GM19438 (cell line): ENCODE results near the gene SPI1.

Experiments
- ATAC-seq: cut with Tn5 transposase; IDR thresholded peaks from one replicate; pipeline ENCODE4 v1.9.1; 2021; ENCODE audit warnings: low read depth; ENCODE audit not compliant: unreplicated experiment

SPI1 gene

GRCh38 chr11:47360341-47360740, 18.0 kb downstream of the SPI1 start:
- no peak for ATAC-seq

- no peak for ATAC-seq
Measured at GRCh38 chr11:47359586-47359985, 18.8 kb downstream of the SPI1 start.

GRCh38 chr11:47359162-47359561, 19.2 kb downstream of the SPI1 start:
- no peak for ATAC-seq

- ATAC-seq, result no peak
Measured at GRCh38 chr11:47358731-47359051, 19.7 kb downstream of the SPI1 start.

GRCh38 chr11:47357985-47358730, 20.2 kb downstream of the SPI1 start:
- ATAC-seq, result no peak

- ATAC-seq, result no peak
Measured at GRCh38 chr11:47356998-47357329, 21.4 kb downstream of the SPI1 start.

GRCh38 chr11:47356129-47356997, 22.0 kb downstream of the SPI1 start:
- ATAC-seq, result no peak

DNA sequence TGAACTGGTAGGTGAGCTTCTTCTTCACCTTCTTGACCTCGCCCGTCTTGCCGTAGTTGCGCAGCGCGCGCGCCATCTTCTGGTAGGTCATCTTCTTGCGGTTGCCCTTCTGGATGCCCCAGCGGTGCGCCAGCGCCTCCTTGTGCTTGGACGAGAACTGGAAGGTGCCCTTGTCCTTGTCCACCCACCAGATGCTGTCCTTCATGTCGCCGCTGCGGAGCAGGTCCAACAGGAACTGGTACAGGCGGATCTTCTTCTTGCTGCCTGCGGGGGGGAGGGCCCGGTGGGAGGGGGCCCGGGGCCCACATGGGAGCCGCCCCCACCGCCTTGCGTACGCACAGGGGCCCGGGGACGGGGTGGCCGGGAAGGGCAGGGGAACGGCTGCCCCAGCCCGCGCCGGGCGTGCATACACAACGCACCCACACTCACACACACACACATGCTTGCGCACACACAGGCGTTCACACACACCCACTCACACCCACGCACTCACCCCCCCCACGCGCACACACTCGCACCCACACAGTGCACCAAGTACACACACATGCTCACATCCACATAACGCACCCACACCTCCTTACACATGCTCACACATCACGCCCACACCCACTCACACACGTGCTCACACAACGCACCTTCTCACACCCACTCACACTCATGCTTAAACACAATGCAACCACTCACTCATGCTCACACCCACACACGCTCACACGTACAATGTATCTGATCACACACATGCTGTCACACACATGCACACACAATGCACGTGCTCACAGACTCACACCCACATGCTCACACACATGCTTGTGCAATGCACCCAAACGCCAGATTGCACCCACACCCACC, 22.8 kb downstream of the SPI1 start:
- no peak for ATAC-seq

GRCh38 chr11:47354913-47355282, 23.4 kb downstream of the SPI1 start:
- ATAC-seq, result no peak

DNA sequence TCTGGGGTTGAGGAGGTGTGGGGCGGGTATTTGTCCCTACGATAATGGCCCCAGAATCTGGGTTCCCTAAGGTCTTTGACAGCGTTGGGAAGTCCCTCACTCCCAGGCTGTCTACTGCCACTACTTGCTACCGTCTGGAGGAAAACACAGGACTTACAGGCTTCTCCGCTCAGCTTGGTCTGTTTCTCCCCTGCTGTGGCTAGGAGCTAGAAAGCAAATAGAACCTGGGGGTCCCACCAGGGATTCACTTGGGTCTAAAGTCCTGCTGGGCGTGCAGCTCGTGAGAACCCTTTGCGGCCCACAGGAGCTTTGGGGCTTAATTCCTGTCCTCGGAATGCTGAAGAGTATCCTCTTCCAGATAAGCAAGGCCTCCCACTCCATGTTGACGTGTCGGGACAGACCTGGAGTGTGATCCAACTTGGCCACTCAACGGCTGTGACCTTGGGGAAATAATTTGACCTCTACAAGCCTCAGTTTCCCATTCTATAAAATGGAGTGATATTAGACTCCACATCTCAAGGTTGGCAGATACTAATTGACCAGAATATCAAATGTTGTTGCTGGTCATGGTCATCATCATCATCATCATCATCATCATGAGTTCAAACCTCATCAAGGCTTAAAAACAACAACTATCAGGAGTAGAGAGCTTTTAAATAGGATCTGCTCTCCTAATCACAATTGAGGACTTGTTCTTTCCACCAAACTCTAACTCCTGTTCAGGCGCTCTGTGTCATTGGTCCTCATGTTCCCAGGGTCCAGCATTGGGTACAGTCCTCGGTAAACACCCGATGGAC, 24.2 kb downstream of the SPI1 start:
- ATAC-seq, result no peak

DNA sequence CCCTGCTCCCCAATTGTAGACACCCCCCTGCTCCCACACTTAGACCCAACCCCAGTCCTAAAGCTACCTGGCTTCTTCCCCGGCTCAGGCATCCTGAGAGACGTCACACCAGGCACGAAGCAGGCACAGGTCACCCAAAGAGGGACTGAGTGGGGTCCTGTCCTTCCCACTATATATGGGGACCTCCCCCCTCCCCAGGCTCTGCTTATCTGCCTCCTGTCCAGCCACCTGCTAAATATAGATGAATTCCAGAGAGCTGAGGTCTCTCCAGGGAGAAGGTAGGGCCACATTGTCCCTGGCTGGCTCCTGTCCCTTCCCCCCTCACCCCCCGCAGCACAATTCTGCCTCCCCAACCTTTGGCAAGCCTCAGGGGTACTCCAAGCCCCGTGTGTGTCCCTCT, 25.8 kb downstream of the SPI1 start, which contains the start of gene MYBPC3:
Gene MYBPC3, minus strand, starts transcription at position 147 of the 400 bp plus-strand sequence. Its CDS starts 55 bp downstream, at position 92.
- no peak for ATAC-seq

GRCh38 chr11:47351156-47352126, 26.9 kb downstream of the SPI1 start:
- ATAC-seq, result no peak

DNA sequence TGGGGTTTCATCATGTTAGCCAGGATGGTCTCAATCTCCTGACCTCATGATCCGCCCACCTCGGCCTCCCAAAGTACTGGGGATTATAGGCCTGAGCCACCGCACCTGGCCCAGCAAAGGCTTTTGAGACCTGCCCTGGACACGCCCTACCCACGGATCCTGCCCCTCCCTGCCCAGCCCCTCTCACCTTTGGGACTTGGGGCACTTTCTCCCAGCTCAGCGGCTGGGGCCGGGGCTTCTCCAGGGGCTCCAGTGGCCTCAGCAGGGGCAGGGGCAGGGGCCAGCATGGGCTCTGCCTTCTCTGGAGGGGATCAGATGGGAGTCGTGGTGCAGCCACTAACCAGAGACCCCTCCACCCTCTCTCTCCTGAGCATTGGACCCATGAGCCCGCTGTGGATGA, 28.0 kb downstream of the SPI1 start:
- no peak for ATAC-seq

- no peak for ATAC-seq
Measured at GRCh38 chr11:47349521-47350095, 28.7 kb downstream of the SPI1 start.

DNA sequence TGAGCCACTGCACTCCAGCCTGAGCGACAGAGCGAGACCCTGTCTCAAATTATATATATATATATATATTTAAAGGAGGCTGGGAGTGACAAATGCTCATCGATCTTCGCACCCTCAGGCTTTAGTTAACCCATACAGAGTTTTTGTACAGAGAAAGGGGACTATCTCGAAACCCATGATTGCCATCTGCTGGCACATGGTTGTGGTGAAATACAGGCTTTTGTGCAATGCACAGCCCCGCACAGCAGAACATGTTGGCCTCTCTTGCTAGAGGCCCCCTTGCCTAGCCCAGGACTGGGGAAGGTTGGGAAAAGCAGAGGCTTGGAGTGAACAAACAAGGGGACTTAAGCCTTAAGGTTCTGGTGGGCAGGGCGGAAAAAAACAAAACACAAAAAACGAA, 29.5 kb downstream of the SPI1 start:
- ATAC-seq, result no peak

DNA sequence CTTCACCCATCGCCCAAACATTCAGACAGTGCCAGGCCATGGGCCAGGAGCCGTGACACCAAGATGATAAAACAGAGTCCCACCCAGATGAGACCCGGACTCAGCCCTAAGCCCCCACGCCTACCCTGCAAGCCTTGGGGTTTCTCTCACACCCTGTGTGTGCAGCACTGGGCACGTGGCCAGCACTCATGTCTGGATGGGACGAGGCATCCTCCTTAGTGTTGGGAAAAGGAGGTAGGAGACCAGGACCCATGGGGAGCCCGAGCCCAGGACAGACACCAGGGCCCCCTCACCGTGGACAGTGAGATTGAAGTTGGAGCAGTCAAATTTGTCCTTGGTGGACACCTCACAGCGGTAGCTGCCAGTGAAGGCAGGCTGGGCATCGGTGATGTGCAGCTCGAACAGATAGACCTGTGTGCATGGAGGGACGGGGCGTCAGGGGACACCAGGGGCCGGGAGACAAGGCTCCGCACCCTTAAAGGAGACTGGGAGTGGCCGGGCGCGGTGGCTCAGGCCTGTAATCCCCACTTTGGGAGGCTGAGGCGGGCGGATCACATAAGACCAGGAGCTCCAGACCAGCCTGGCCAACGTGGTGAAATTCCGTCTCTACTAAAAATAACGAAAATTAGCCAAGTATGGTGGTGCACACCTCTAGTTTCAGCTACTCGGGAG, 30.1 kb downstream of the SPI1 start:
- no peak for ATAC-seq

DNA sequence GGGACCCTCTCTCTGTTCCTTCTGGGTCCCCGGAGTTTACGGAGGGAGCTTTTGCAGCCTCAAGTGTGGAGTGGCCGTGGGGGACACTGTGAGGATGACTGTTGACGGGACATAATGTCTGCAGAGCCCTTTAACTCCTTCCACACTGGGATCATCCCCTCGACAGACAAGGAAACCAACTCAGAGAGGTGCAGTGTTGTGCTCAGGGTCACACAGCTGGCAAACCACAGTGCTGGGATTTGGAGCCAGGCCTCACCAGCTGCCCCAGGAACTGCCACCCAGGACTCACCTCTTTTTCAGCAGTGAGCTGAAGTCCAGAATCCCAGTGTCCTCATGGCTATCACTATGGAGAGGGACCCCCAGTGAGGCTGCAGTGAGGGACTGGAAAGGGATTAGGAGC, 31.2 kb downstream of the SPI1 start:
- no peak for ATAC-seq

GRCh38 chr11:47345890-47346563, 32.3 kb downstream of the SPI1 start:
- no peak for ATAC-seq
